Activated CD8-positive, alpha-beta memory T cell treated with anti-CD3 and anti-CD28 coated beads, Interleukin-2, amount 50 U/mL, for 24 hours (primary cell): Measurements from ENCODE around the gene SIAH3.

Experiments
- DNase-seq: peaks from one replicate; pipeline ENCODE4 v3.0.0-alpha.2; 2020; ENCODE audit errors: extremely low read depth

Gene SIAH3

DNA sequence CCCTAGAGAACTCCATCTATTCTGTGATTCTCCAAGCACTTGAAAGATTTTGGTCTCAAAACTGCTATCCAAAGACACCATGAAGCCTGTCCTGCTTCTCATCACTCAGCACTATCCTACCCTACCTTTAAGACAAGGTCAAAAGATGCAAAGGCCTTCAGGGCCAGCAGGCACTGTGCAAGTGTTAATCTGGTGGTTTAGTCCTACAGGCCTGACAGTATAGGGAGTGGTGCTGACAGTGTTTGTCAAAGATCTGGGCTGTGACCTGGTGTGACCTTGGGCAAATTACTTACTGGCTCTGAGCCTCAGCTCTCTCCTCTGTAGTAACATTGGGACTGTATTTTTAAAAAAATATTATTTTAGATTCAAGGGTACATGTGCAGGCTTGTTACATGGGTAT lies 28.0 kb downstream of the SIAH3 start:
- DNase-seq: no peak

DNA sequence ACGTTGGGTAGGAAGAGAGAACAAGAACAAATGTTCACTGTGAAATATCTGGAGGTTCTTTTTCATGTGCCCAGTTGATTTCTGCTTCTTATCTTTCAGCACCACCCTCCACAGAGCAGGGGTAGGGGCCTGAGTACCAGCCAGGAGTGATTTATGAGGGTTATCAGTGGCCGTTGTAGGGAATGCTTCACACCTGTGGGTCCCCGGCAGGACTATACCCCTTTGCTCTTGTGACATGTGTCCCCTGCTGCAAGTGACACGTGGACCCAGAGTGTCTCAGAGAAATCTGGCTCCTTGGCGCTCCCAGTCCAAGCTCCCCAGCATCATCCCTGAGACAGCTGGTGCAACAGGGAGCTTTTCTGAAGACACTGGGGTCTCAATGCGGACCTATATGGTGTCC lies 29.7 kb downstream of the SIAH3 start:
- no peak for DNase-seq

- DNase-seq: no peak
These were observed 31.3 kb downstream of the SIAH3 start for GRCh38 chr13:45820106-45820838.

GRCh38 chr13:45817833-45818232 lies 33.7 kb downstream of the SIAH3 start:
- DNase-seq: no peak

DNA sequence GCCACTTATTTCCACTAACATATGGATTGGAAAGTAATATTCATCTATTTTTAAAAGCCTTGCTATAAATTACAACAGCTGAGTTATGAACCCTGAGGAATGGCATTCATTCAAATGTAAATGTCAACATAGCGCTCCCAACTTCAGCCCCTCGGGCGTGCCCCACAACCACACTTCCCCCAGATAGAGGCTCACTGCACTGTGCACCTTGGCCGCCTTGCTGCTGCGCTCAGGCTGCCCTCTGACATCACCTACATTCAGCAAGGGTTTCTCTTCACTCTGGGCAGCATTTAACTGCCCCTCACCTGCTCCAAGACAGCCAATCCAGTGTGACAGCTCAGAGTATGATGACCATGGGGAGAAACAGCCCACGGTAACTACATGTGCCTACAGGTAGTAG lies 35.1 kb downstream of the SIAH3 start:
- DNase-seq: no peak

- DNase-seq: no peak
These were observed 38.7 kb downstream of the SIAH3 start for GRCh38 chr13:45812695-45813372.

DNA sequence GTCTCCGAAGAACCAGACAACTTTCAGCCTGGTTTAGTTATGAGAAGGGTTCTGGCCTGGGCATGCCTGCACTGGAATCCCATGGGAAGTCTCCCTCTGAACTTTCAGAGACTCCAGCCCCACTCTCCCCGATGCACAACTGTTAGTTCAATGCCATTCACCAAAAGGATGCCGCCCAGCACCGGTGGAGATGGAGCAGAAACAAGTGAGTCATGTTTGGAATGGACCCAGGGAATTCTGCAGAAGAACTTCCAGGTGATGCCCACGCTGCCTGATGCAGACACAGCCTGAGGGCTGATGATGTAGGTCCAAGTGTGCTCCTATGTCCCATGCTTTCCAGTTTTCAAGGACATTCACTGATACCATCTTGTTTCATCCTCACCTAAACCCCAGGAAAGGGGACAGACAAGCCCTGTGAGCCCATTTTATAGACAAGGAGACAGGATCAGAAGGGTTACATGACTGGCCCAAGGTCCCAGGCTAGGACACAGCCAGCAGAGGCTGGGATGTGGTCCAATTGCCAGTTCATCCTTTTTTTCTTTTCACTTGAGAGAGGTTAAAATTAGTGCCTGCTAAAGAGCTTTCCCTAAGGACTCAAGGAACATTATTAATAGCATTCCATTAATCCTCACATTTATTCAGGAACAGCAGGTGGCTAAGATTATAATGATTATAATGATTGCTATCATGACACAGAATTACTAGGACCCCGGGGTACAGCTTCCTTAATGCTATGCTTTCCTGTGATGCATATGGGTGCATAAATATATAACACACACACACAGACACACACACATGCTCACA lies 39.5 kb downstream of the SIAH3 start:
- DNase-seq: no peak

- DNase-seq: no peak
These were observed 41.7 kb downstream of the SIAH3 start for GRCh38 chr13:45809801-45810394.

DNA sequence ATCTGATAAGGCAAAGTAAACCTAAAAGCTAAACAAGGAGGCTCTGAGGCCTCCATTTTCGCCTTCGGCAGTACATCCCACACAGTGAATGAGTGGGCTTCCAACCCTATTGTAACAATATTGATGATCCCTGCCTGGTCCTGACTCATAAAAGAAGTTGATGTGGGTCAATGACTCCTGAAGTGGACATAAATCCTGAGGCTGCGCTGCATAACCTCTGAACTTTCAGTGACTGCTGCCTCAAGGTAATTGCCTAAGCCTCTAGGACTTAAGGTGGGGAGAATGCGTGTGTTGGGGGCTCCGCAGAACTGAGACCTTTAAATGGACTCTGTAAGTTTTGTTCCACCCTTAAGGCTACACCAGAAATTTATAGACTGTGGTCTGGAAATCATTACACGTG lies 42.6 kb downstream of the SIAH3 start:
- DNase-seq: no peak

DNA sequence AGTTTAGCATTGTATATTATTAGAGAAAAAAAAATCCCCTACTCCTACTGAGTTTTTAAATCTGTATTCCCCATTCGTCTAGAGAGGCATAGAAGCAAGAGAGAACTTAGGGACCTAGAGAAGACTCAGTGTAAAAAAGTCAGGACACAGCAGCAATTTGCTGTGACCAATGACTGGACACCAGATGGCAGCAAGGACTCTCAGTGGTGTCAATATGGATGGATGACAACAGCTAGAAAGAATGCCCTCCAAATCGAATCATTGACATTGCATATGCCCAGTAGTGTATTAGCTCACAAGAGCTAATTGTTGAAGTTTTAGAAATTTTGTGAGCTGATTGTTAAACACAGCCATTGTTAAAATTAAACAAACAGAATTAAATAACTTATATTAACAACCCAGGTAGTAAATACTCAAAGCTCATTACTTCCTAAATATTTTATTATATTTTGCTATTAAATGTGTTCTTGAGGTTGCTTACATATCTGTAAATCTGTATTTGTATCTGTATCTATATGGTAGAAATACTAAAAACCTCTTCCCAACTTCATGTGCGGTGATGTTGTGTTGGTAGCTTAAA lies 43.9 kb downstream of the SIAH3 start:
- DNase-seq: no peak

GRCh38 chr13:45800485-45800884 lies 51.1 kb downstream of the SIAH3 start:
- no peak for DNase-seq

DNA sequence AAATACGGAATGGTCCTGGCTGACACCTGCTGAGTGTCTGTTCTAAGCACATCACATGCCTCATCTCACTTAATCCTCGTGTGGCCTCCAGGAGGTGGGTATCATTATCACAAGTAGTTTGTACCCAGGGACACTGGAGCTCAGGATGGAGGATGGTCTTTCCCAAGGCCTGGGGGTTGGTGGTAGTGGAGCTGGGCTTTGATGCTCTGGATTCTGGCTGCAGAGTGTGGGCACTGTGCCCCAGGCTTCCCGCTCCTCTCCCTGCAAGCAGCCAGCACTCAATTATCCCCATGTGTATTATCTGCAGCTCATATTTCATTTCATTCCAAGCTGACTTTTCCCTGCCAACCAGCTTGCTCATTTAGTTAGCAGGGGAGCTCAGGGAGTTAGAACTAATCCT lies 52.1 kb downstream of the SIAH3 start:
- DNase-seq: no peak

GRCh38 chr13:45798851-45799250 lies 52.7 kb downstream of the SIAH3 start:
- DNase-seq: no peak

GRCh38 chr13:45796426-45797235 lies 54.9 kb downstream of the SIAH3 start:
- no peak for DNase-seq

DNA sequence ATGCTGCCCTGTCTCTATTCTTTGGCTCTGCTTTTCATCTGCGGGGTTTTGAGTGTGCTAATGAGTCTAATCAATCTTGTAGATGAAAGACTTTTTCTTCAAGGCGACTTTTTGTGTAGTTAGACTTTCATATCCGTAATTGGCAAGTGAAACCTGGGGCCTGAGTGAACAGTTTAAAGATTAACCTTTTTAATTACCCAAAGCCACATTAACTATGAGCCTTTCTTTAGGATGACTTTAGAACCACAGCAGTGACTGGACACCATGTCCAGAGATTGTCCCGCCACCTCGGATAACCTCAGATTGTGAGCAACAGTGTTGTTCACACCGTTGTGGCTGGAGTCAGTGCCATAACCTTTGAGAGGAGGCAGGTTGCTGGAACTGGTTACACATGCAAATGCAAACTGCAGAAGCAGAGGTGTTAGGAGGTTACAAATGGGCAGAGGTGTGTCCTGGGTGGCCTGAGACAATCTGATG lies 58.7 kb downstream of the SIAH3 start:
- no peak for DNase-seq

- DNase-seq: no peak
These were observed 63.5 kb downstream of the SIAH3 start for GRCh38 chr13:45788011-45788410.

GRCh38 chr13:45787346-45787745 lies 64.2 kb downstream of the SIAH3 start:
- DNase-seq: no peak

DNA sequence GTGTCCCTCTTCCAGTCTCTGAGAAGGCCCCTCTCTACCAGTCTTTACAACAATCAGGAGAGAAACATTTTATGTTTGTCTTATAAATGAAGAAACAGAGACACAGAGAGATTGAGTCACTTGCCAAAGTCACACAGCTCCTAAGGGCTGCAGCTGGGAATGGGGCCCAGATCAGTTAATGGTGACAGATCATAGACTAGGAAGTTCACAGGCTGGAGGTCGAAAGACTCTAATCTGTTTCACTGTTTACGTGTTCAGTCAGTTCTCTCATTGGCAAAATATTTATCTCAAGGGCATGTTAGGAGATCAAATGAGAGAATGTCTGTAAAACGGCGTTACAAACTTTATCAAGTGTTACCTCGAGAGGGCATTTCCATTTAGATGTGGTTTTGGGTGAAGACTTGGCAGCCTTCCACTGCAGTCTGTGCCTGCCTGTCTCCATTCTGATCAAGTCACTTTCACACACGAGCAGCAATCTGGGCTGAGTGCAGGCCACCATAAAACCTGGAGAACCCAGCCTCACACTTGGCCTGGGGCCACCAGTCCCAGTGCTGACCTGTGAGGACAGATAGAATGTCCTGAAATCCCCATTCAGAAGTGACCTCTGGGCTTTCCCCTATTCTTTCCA lies 65.1 kb downstream of the SIAH3 start:
- no peak for DNase-seq

GRCh38 chr13:45784755-45785675 lies 66.5 kb downstream of the SIAH3 start:
- no peak for DNase-seq
